Adrenal gland (tissue), 5 donors: ENCODE data around the gene SPNS1.

Source experiments
- POLR2A ChIP-seq, 2 donors: fragments of 450-650 bp; IDR thresholded peaks; one replicate each; pipeline ENCODE4 v1.6.1; 2017; ENCODE audit warnings: antibody characterized with exemption in 2 of 2, mild to moderate bottlenecking in 2 of 2, moderate library complexity in 1 of 2
- TF ChIP-seq, protein P1 (sequence below), 6 experiments: fragments of 450-650 bp in 4 of 6; fragments of 200-600 bp in 2 of 6; sonication (generic) in 1 of 6; IDR thresholded peaks; 1 replicate in 5 of 6; 2 replicates in 1 of 6; pipeline versions ENCODE4 v1.5.1 to v1.8.0; 2016 to 2021; ENCODE audit warnings: antibody characterized with exemption in 6 of 6, mild to moderate bottlenecking in 2 of 6, moderate library complexity in 1 of 6
- donor health status: DM: no; HTN: no; CAD: no.

DNA sequence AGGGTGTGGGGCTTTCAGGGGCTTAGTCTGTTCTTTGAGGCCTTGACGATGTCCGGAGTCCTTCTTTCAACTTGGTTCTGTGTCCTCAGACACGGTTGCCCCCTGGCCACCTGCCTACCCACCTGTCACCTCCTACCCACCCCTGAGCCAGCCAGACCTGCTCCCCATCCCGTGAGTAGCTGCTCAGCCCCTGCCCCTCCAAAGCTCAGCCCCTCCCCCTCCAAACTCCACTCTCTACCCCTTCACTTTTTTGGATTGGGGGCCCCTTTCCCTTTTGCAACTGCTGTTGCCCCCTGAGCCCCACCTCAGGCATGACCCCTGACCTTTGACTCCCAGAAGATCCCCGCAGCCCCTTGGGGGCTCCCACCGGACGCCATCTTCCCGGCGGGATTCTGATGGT lies 11.5 kb downstream of the SPNS1 start:
- TF ChIP-seq, protein P1, sequence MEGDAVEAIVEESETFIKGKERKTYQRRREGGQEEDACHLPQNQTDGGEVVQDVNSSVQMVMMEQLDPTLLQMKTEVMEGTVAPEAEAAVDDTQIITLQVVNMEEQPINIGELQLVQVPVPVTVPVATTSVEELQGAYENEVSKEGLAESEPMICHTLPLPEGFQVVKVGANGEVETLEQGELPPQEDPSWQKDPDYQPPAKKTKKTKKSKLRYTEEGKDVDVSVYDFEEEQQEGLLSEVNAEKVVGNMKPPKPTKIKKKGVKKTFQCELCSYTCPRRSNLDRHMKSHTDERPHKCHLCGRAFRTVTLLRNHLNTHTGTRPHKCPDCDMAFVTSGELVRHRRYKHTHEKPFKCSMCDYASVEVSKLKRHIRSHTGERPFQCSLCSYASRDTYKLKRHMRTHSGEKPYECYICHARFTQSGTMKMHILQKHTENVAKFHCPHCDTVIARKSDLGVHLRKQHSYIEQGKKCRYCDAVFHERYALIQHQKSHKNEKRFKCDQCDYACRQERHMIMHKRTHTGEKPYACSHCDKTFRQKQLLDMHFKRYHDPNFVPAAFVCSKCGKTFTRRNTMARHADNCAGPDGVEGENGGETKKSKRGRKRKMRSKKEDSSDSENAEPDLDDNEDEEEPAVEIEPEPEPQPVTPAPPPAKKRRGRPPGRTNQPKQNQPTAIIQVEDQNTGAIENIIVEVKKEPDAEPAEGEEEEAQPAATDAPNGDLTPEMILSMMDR (IDR thresholded peaks at IDR 0.05) = no peak
- TF ChIP-seq POLR2A (IDR thresholded peaks at IDR 0.05) = no peak
